PFSK-1 (cell line): ENCODE measurements around the gene LPAR3.

Experiments used
- FOXP2 ChIP-seq: optimal IDR thresholded peaks from 2 replicates; pipeline ENCODE3; 2011; ENCODE audit warnings: borderline replicate concordance, control low read depth, inconsistent platforms; ENCODE audit not compliant: insufficient read depth; ENCODE audit errors: extremely low read length, extremely low read depth
- POLR2AphosphoS5 ChIP-seq: IDR thresholded peaks from 2 replicates; pipeline ENCODE4 v1.6.1; 2012; ENCODE audit warnings: low read depth, mild to moderate bottlenecking, control low read depth, low read length, moderate library complexity
- SIN3A ChIP-seq: IDR thresholded peaks from 2 replicates; pipeline ENCODE4 v1.6.1; 2012; ENCODE audit warnings: mild to moderate bottlenecking, low read length, moderate library complexity, borderline replicate concordance; ENCODE audit not compliant: insufficient read depth
- TAF1 ChIP-seq: IDR thresholded peaks from 2 replicates; pipeline ENCODE4 v1.6.1; 2012; ENCODE audit warnings: low read length, control low read depth, borderline replicate concordance; ENCODE audit not compliant: insufficient read depth
- TF ChIP-seq, protein P1 (sequence below), 2 experiments: IDR thresholded peaks; 2 replicates each; pipeline versions ENCODE4 v1.6.1 to v1.8.0; 2011 to 2012; ENCODE audit warnings: low read depth in 2 of 2, low read length in 2 of 2, control low read depth in 1 of 2, inconsistent platforms in 1 of 2, mild to moderate bottlenecking in 1 of 2, moderate library complexity in 1 of 2; ENCODE audit not compliant: insufficient read depth in 1 of 2

The LPAR3 gene

GRCh38 chr1:84768634-84769033, 124.4 kb downstream of the LPAR3 start:
- TF ChIP-seq TAF1 (no peak), FOXP2 (no peak)

DNA sequence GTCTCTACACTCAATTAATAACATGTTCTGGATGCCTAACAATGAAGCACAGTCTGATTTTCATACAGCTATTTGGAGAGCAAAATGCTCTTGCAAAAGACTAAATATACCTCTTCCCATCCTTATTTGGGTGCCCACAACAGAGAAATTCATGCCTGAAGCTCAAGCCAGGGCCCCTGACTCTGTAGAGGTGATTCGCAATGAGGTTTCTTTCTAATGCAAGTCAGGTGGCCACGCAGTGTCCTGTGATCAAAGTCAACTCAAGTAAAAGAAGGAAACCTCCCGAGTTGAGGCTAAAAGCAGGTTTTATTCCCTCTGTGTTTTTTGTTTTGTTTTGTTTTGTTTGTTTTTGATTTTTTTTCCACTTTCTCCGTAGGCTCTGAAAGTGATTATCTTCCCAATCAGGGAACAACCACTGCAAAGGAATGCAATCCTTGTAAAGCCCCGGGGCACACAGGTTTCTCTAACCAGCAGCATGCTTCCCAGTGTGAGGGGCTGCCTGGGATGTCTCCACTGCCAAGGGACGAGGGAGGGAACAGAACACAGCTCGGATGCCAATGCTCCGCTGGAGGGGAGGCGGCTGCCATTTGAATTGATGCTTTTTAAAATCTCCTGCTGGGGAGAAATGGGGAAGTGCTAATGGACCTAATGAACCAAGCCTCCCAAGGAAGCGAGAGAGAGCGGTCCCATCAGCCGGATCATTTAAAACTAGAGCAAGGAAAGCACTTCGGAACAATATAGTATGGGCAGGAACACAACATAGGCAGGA, 128.9 kb downstream of the LPAR3 start:
- no peak for TF ChIP-seq FOXP2
- TF ChIP-seq SIN3A, result no peak

DNA sequence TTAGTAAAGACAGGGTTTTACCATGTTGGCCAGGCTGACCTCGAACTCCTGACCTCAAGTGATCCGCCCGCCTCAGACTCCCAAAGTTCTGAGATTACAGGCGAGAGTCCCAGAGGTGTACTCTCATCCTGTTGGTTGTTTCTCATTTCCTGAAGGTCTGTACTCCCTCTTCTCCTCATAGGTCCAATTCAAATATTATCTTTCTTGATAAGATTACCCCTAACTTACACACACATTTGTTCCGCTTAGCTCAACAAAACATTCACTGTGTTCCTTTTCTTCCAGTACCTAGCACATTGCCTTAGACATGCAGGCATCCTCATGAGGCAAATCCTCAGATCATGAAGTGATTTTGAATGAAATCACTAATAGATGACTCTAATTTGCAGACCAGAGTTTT, 130.3 kb downstream of the LPAR3 start:
- TF ChIP-seq FOXP2 (no peak), SIN3A (no peak), POLR2AphosphoS5 (no peak), TAF1 (no peak)
- TF ChIP-seq, protein P1, sequence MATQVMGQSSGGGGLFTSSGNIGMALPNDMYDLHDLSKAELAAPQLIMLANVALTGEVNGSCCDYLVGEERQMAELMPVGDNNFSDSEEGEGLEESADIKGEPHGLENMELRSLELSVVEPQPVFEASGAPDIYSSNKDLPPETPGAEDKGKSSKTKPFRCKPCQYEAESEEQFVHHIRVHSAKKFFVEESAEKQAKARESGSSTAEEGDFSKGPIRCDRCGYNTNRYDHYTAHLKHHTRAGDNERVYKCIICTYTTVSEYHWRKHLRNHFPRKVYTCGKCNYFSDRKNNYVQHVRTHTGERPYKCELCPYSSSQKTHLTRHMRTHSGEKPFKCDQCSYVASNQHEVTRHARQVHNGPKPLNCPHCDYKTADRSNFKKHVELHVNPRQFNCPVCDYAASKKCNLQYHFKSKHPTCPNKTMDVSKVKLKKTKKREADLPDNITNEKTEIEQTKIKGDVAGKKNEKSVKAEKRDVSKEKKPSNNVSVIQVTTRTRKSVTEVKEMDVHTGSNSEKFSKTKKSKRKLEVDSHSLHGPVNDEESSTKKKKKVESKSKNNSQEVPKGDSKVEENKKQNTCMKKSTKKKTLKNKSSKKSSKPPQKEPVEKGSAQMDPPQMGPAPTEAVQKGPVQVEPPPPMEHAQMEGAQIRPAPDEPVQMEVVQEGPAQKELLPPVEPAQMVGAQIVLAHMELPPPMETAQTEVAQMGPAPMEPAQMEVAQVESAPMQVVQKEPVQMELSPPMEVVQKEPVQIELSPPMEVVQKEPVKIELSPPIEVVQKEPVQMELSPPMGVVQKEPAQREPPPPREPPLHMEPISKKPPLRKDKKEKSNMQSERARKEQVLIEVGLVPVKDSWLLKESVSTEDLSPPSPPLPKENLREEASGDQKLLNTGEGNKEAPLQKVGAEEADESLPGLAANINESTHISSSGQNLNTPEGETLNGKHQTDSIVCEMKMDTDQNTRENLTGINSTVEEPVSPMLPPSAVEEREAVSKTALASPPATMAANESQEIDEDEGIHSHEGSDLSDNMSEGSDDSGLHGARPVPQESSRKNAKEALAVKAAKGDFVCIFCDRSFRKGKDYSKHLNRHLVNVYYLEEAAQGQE (IDR thresholded peaks at IDR 0.05; ENCODE audit: insufficient read depth in 1 of 2, low read depth in 2 of 2, low read length in 2 of 2), result no peak
